ENCODE results near the gene IFNW1.

DNA sequence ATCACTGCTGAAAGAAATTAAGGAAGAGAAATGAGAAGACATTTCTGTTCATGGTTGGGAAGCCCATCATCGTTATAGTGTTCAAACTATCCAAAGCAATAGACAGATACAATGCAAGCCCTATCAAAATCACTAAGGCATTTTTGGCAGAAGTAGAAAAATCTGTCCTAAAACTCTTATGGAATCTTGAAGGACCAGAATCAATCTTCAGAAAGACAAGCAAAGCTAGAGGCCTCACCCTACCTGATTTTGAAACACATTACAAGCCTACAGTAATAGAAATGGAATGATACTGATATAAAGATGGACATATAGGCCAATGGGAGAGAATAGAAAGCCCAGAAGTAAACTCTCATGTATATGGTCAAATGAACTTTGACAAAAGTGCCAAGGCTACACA is 29.7 kb upstream of the IFNW1 start:
- TF ChIP-seq, protein P1, sequence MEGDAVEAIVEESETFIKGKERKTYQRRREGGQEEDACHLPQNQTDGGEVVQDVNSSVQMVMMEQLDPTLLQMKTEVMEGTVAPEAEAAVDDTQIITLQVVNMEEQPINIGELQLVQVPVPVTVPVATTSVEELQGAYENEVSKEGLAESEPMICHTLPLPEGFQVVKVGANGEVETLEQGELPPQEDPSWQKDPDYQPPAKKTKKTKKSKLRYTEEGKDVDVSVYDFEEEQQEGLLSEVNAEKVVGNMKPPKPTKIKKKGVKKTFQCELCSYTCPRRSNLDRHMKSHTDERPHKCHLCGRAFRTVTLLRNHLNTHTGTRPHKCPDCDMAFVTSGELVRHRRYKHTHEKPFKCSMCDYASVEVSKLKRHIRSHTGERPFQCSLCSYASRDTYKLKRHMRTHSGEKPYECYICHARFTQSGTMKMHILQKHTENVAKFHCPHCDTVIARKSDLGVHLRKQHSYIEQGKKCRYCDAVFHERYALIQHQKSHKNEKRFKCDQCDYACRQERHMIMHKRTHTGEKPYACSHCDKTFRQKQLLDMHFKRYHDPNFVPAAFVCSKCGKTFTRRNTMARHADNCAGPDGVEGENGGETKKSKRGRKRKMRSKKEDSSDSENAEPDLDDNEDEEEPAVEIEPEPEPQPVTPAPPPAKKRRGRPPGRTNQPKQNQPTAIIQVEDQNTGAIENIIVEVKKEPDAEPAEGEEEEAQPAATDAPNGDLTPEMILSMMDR (IDR thresholded peaks at IDR 0.05), result no peak
- no peak for TF ChIP-seq POLR2A (IDR thresholded peaks at IDR 0.05)
